HG03025 (cell line): ENCODE data around the gene CEL.
"Not testable (repeated sequence)": the region's sequence is repeated elsewhere in the genome, so short reads cannot be mapped to it uniquely, and the experiment has no call there.

Experiments
- ATAC-seq: cut with Tn5 transposase; IDR thresholded peaks from one replicate; pipeline ENCODE4 v1.9.1; 2021; ENCODE audit warnings: mild to moderate bottlenecking, moderate library complexity; ENCODE audit not compliant: unreplicated experiment, low FRiP score

The CEL gene

GRCh38 chr9:133046196-133046899 is 15.4 kb upstream of the CEL start:
- no peak for ATAC-seq

- no peak for ATAC-seq
Measured at GRCh38 chr9:133046900-133047295, 14.9 kb upstream of the CEL start.

- no peak for ATAC-seq
Measured at GRCh38 chr9:133048595-133048994, 13.2 kb upstream of the CEL start.

- no peak for ATAC-seq
Measured at GRCh38 chr9:133049043-133049442, 12.7 kb upstream of the CEL start.

- ATAC-seq = no peak
Measured at GRCh38 chr9:133050142-133050541, 11.6 kb upstream of the CEL start.

GRCh38 chr9:133050781-133051180 is 11.0 kb upstream of the CEL start:
- no peak for ATAC-seq

GRCh38 chr9:133051281-133051900 is 10.4 kb upstream of the CEL start:
- no peak for ATAC-seq

GRCh38 chr9:133051966-133052539 is 9.7 kb upstream of the CEL start:
- ATAC-seq = no peak

GRCh38 chr9:133054194-133054890 is 7.4 kb upstream of the CEL start:
- ATAC-seq = no peak

GRCh38 chr9:133054966-133055365 is 6.8 kb upstream of the CEL start:
- ATAC-seq = no peak

- ATAC-seq = no peak
Measured at GRCh38 chr9:133055788-133056420, 5.9 kb upstream of the CEL start.

GRCh38 chr9:133056533-133056932 is 5.2 kb upstream of the CEL start:
- ATAC-seq = no peak

- no peak for ATAC-seq
Measured at GRCh38 chr9:133057006-133057405, 4.8 kb upstream of the CEL start.

GRCh38 chr9:133057553-133057952 is 4.2 kb upstream of the CEL start:
- ATAC-seq = no peak

GRCh38 chr9:133058071-133058470 is 3.7 kb upstream of the CEL start:
- no peak for ATAC-seq

GRCh38 chr9:133058550-133059320 is 3.0 kb upstream of the CEL start:
- ATAC-seq = no peak

- ATAC-seq = no peak
Measured at GRCh38 chr9:133059623-133060022, 2.2 kb upstream of the CEL start.

GRCh38 chr9:133060417-133060841 is 1.4 kb upstream of the CEL start:
- no peak for ATAC-seq

- not testable (repeated sequence) for ATAC-seq
Measured at GRCh38 chr9:133061019-133061763, 590 bp upstream of the CEL start.
